ENCODE results near the gene FYCO1.
"Not testable (repeated sequence)": the region's sequence is repeated elsewhere in the genome, so short reads cannot be mapped to it uniquely, and the experiment has no call there.

Gene FYCO1

GRCh38 chr3:45995236-45996192, at the start of gene FYCO1:
TSS of gene FYCO1 (minus strand) at chr3:45995824. CDS start at chr3:45984910, 10,914 bp downstream.
- DNase-seq (ENCODE audit: low read depth): peak; percentile 53

- no peak for DNase-seq (ENCODE audit: low read depth)
Measured at GRCh38 chr3:46038916-46039315, 43.3 kb upstream of the FYCO1 start.

GRCh38 chr3:46038071-46038470, 42.4 kb upstream of the FYCO1 start:
- DNase-seq (ENCODE audit: low read depth): not testable (repeated sequence)

GRCh38 chr3:46036191-46036590, 40.6 kb upstream of the FYCO1 start:
- no peak for DNase-seq (ENCODE audit: low read depth)

- no peak for DNase-seq (ENCODE audit: low read depth)
Measured at GRCh38 chr3:46031747-46032146, 36.1 kb upstream of the FYCO1 start.

GRCh38 chr3:46031269-46031668, 35.6 kb upstream of the FYCO1 start:
- no peak for DNase-seq (ENCODE audit: low read depth)

- DNase-seq (ENCODE audit: low read depth): no peak
Measured at GRCh38 chr3:46030626-46031025, 35.0 kb upstream of the FYCO1 start.

GRCh38 chr3:46029953-46030543, 34.4 kb upstream of the FYCO1 start:
- no peak for DNase-seq (ENCODE audit: low read depth)

GRCh38 chr3:46027736-46028397, 32.2 kb upstream of the FYCO1 start:
- DNase-seq (ENCODE audit: low read depth): no peak

- DNase-seq (ENCODE audit: low read depth): no peak
Measured at GRCh38 chr3:46027021-46027705, 31.5 kb upstream of the FYCO1 start, which contains the start of gene XCR1. TSS of gene XCR1 (minus strand) at chr3:46027483. CDS start at chr3:46021947, 5,536 bp downstream.

GRCh38 chr3:46025139-46025538, 29.5 kb upstream of the FYCO1 start:
- DNase-seq (ENCODE audit: low read depth): no peak

- no peak for DNase-seq (ENCODE audit: low read depth)
Measured at GRCh38 chr3:46024131-46024530, 28.5 kb upstream of the FYCO1 start.

GRCh38 chr3:46022909-46023785, 27.5 kb upstream of the FYCO1 start:
- DNase-seq (ENCODE audit: low read depth): no peak

GRCh38 chr3:46021516-46021915, 25.9 kb upstream of the FYCO1 start:
- no peak for DNase-seq (ENCODE audit: low read depth)

GRCh38 chr3:46020766-46021510, 25.3 kb upstream of the FYCO1 start:
- DNase-seq (ENCODE audit: low read depth): no peak

- DNase-seq (ENCODE audit: low read depth): no peak
Measured at GRCh38 chr3:46019707-46020106, 24.1 kb upstream of the FYCO1 start.

GRCh38 chr3:46017720-46018119, 22.1 kb upstream of the FYCO1 start:
- no peak for DNase-seq (ENCODE audit: low read depth)

- no peak for DNase-seq (ENCODE audit: low read depth)
Measured at GRCh38 chr3:46013316-46014094, 17.9 kb upstream of the FYCO1 start.

- DNase-seq (ENCODE audit: low read depth): no peak
Measured at GRCh38 chr3:46012246-46012645, 16.6 kb upstream of the FYCO1 start.
